H1 (cell line): ENCODE measurements around the gene NAE1. TPM values are rescaled to one million over a fixed set of nuclear protein-coding genes. Genes with fewer than 3 reads are reported as not detected.

ENCODE experiments used
- CTCF ChIA-PET: fragments of 300-600 bp; sonication (Branson Sonifier 250); formaldehyde crosslinking; loops from one replicate; lab custom pipeline; 2021; ENCODE audit not compliant: partially characterized antibody; lab: Charles Lee
- POLR2A ChIA-PET: fragments of 300-600 bp; sonication (Branson Sonifier 250); formaldehyde crosslinking; loops from one replicate; lab custom pipeline; 2021; ENCODE audit warnings: inconsistent platforms; ENCODE audit not compliant: partially characterized antibody; lab: Charles Lee
- DNase-seq, 2 experiments: peaks; one replicate each; pipeline versions ENCODE4 v3.0.0 to v3.0.0-alpha.2; 2010 to 2022; ENCODE audit warnings: low spot score in 2 of 2, low read depth in 1 of 2, mixed read lengths in 1 of 2
- FAIRE-seq: peaks from 2 replicates; lab custom pipeline; 2011; peaks lifted over from hg19 to GRCh38; lab: Jason Lieb, UNC
- H2AFZ ChIP-seq: 2 replicates; pipeline ENCODE4 v1.8.1; 2012; ENCODE audit warnings: low read length, inconsistent platforms
- H2AK5ac ChIP-seq: 2 replicates; pipeline ENCODE4 v1.6.1; 2013; ENCODE audit warnings: low read depth, low read length
- H2BK120ac ChIP-seq: replicated peaks from 2 replicates; pipeline ENCODE3; 2013; ENCODE audit warnings: low read depth, low read length, inconsistent platforms
- H2BK12ac ChIP-seq: 2 replicates; pipeline ENCODE4 v1.6.1; 2013; ENCODE audit warnings: low read depth, low read length
- H2BK15ac ChIP-seq: 2 replicates; pipeline ENCODE4 v1.6.1; 2013; ENCODE audit warnings: low read length
- H2BK20ac ChIP-seq: 2 replicates; pipeline ENCODE4 v1.6.1; 2013; ENCODE audit warnings: low read length
- H2BK5ac ChIP-seq: 2 replicates; pipeline ENCODE4 v1.6.1; 2013; ENCODE audit warnings: low read depth, low read length
- H3K14ac ChIP-seq: 2 replicates; pipeline ENCODE4 v1.6.1; 2013; ENCODE audit warnings: inconsistent platforms; ENCODE audit not compliant: insufficient read length
- H3K18ac ChIP-seq: 2 replicates; pipeline ENCODE4 v1.6.1; 2013; ENCODE audit warnings: low read length; ENCODE audit errors: extremely low read depth
- H3K23ac ChIP-seq: 2 replicates; pipeline ENCODE4 v1.6.1; 2013; ENCODE audit warnings: inconsistent platforms; ENCODE audit not compliant: insufficient read length
- H3K23me2 ChIP-seq: 2 replicates; pipeline ENCODE4 v1.6.1; 2013; ENCODE audit warnings: low read depth, low read length
- H3K27ac ChIP-seq: 2 replicates; pipeline ENCODE4 v1.6.1; 2011; ENCODE audit warnings: low read depth, low read length, inconsistent platforms
- H3K27me3 ChIP-seq, 4 experiments: replicated peaks in 1 of 4; 1 replicate in 1 of 4; 2 replicates in 3 of 4; pipeline versions ENCODE4 v1.6.1 to v1.8.1; 2011 to 2013; ENCODE audit warnings: low read length in 3 of 4, mild to moderate bottlenecking in 3 of 4, inconsistent platforms in 2 of 4, mixed read lengths in 2 of 4, moderate library complexity in 1 of 4; ENCODE audit not compliant: control insufficient read depth in 3 of 4, insufficient read depth in 3 of 4; ENCODE audit errors: extremely low read depth in 1 of 4
- H3K36me3 ChIP-seq, 4 experiments: 2 replicates each; pipeline versions ENCODE4 v1.6.1 to v1.8.1; 2011 to 2013; ENCODE audit warnings: mild to moderate bottlenecking in 4 of 4, low read length in 3 of 4, moderate library complexity in 2 of 4, control low read depth in 1 of 4, inconsistent platforms in 1 of 4; ENCODE audit not compliant: insufficient read depth in 4 of 4, control insufficient read depth in 2 of 4
- H3K4ac ChIP-seq: replicated peaks from 2 replicates; pipeline ENCODE3; 2013; ENCODE audit warnings: low read length, low read depth, mixed read lengths, inconsistent platforms; ENCODE audit not compliant: insufficient read length
- H3K4me1 ChIP-seq, 4 experiments: replicated peaks in 1 of 4; 1 replicate in 1 of 4; 2 replicates in 3 of 4; pipeline versions ENCODE4 v1.6.1 to v1.8.1; 2011 to 2013; ENCODE audit warnings: low read length in 3 of 4, inconsistent platforms in 2 of 4, mixed read lengths in 1 of 4; ENCODE audit not compliant: insufficient read depth in 4 of 4, control insufficient read depth in 3 of 4
- H3K4me2 ChIP-seq, 2 experiments: 2 replicates each; pipeline versions ENCODE4 v1.6.1 to v1.8.1; 2011 to 2013; ENCODE audit warnings: low read depth in 2 of 2, low read length in 2 of 2, control low read depth in 1 of 2, inconsistent platforms in 1 of 2, mild to moderate bottlenecking in 1 of 2; ENCODE audit not compliant: insufficient read depth in 1 of 2
- H3K4me3 ChIP-seq, 4 experiments: fragments of 200-600, 300-600 bp in 1 of 4; sonication (generic), shearing (Covaris generic), sonication (Bioruptor Twin) in 1 of 4; 2 replicates each; pipeline versions ENCODE4 v1.5.1 to v1.8.1; 2011 to 2016; ENCODE audit warnings: low read length in 4 of 4, low read depth in 3 of 4, control low read depth in 2 of 4, inconsistent platforms in 2 of 4, mild to moderate bottlenecking in 2 of 4, mixed read lengths in 1 of 4, moderate library complexity in 1 of 4; ENCODE audit not compliant: insufficient read depth in 2 of 4; ENCODE audit errors: extremely low read depth in 1 of 4
- H3K56ac ChIP-seq: replicated peaks from 2 replicates; pipeline ENCODE3; 2013; ENCODE audit warnings: low read depth, mild to moderate bottlenecking, mixed read lengths, low read length, inconsistent platforms; ENCODE audit not compliant: insufficient read length
- H3K79me1 ChIP-seq: 2 replicates; pipeline ENCODE4 v1.6.1; 2013; ENCODE audit warnings: low read depth, low read length, control low read depth
- H3K79me2 ChIP-seq, 2 experiments: 2 replicates each; pipeline versions ENCODE4 v1.6.1 to v1.8.1; 2012 to 2013; ENCODE audit warnings: low read length in 2 of 2, mild to moderate bottlenecking in 2 of 2, inconsistent platforms in 1 of 2; ENCODE audit not compliant: insufficient read depth in 2 of 2, control insufficient read depth in 1 of 2
- H3K9ac ChIP-seq, 4 experiments: replicated peaks in 1 of 4; 1 replicate in 1 of 4; 2 replicates in 3 of 4; pipeline versions ENCODE4 v1.6.1 to v1.8.1; 2011 to 2013; ENCODE audit warnings: low read depth in 3 of 4, low read length in 3 of 4, control low read depth in 2 of 4, mild to moderate bottlenecking in 2 of 4, moderate library complexity in 2 of 4, inconsistent platforms in 1 of 4; ENCODE audit errors: extremely low read depth in 1 of 4
- H3K9me3 ChIP-seq, 2 experiments: 2 replicates each; pipeline versions ENCODE4 v1.6.1 to v1.8.1; 2012 to 2013; ENCODE audit warnings: mild to moderate bottlenecking in 2 of 2, moderate library complexity in 2 of 2, control low read depth in 1 of 2, inconsistent platforms in 1 of 2, low read depth in 1 of 2, low read length in 1 of 2, mixed read lengths in 1 of 2; ENCODE audit not compliant: insufficient read depth in 2 of 2
- H4K20me1 ChIP-seq, 2 experiments: replicated peaks in 1 of 2; 2 replicates each; pipeline versions ENCODE3 to v1.8.1; 2011 to 2013; ENCODE audit warnings: inconsistent platforms in 2 of 2, low read length in 2 of 2, mild to moderate bottlenecking in 1 of 2; ENCODE audit not compliant: insufficient read depth in 2 of 2, control insufficient read depth in 1 of 2
- H4K5ac ChIP-seq: 2 replicates; pipeline ENCODE4 v1.6.1; 2013; ENCODE audit warnings: low read length, low read depth, mixed read lengths, inconsistent platforms; ENCODE audit not compliant: insufficient read length
- H4K8ac ChIP-seq: 2 replicates; pipeline ENCODE4 v1.8.0; 2013; ENCODE audit warnings: mild to moderate bottlenecking, moderate library complexity, low read length, inconsistent platforms; ENCODE audit not compliant: insufficient read depth; ENCODE audit errors: extremely low read depth
- H4K91ac ChIP-seq: replicated peaks from 2 replicates; pipeline ENCODE3; 2013; ENCODE audit warnings: low read length, mixed read lengths, inconsistent platforms; ENCODE audit not compliant: insufficient read length
- CEBPB ChIP-seq: IDR thresholded peaks from 2 replicates; pipeline ENCODE4 v1.6.1; 2012; ENCODE audit warnings: low read depth, low read length
- CTBP2 ChIP-seq: IDR thresholded peaks from 2 replicates; pipeline ENCODE4 v1.7.0; 2011; ENCODE audit warnings: borderline replicate concordance, mild to moderate bottlenecking, moderate library complexity, mixed read lengths, low read length; ENCODE audit not compliant: insufficient read depth, insufficient read length
- EP300 ChIP-seq, 2 experiments: IDR thresholded peaks; 1 replicate in 1 of 2; 2 replicates in 1 of 2; pipeline ENCODE4 v1.6.1; 2011 to 2012; ENCODE audit warnings: low read depth in 2 of 2, low read length in 2 of 2, mild to moderate bottlenecking in 2 of 2, borderline replicate concordance in 1 of 2, inconsistent platforms in 1 of 2, moderate library complexity in 1 of 2
- EZH2 ChIP-seq: fragments of 200-600 bp; sonication (generic); IDR thresholded peaks from 2 replicates; pipeline ENCODE4 v1.7.1; 2012; ENCODE audit warnings: low read depth, mild to moderate bottlenecking, moderate library complexity, low read length, inconsistent platforms; ENCODE audit not compliant: severe bottlenecking
- FOSL1 ChIP-seq: IDR thresholded peaks from 2 replicates; pipeline ENCODE4 v1.6.1; 2011; ENCODE audit warnings: mild to moderate bottlenecking, low read depth, low read length, moderate library complexity; ENCODE audit not compliant: insufficient read depth
- HDAC2 ChIP-seq, 2 experiments: fragments of 300-600 bp in 1 of 2; sonication (generic) in 1 of 2; IDR thresholded peaks; 2 replicates each; pipeline ENCODE4 v1.6.1; 2011 to 2012; ENCODE audit warnings: low read depth in 2 of 2, low read length in 2 of 2, mild to moderate bottlenecking in 2 of 2, moderate library complexity in 2 of 2, borderline replicate concordance in 1 of 2, inconsistent platforms in 1 of 2
- JUN ChIP-seq: IDR thresholded peaks from 2 replicates; pipeline ENCODE4 v1.6.1; 2011; ENCODE audit warnings: low read depth, mild to moderate bottlenecking, improper control_type of control experiment, low read length
- MAX ChIP-seq: IDR thresholded peaks from 2 replicates; pipeline ENCODE4 v1.6.1; 2012; ENCODE audit warnings: inconsistent platforms
- NANOG ChIP-seq: IDR thresholded peaks from 2 replicates; pipeline ENCODE4 v1.6.1; 2011; ENCODE audit warnings: low read length, low read depth, mild to moderate bottlenecking, inconsistent platforms; ENCODE audit not compliant: insufficient read depth, poor library complexity, severe bottlenecking
- POLR2AphosphoS5 ChIP-seq: IDR thresholded peaks from 2 replicates; pipeline ENCODE4 v1.6.1; 2011; ENCODE audit warnings: low read depth, low read length
- RAD21 ChIP-seq, 2 experiments: IDR thresholded peaks in 1 of 2; conservative IDR thresholded peaks in 1 of 2; 2 replicates each; pipeline ENCODE4 v1.6.1; 2011; ENCODE audit warnings: low read depth in 2 of 2, low read length in 2 of 2, improper control_type of control experiment in 1 of 2, inconsistent platforms in 1 of 2, mild to moderate bottlenecking in 1 of 2, moderate library complexity in 1 of 2
- RBBP5 ChIP-seq: IDR thresholded peaks from 2 replicates; pipeline ENCODE4 v1.7.1; 2012; ENCODE audit warnings: low read depth, mild to moderate bottlenecking, inconsistent platforms, low read length, moderate library complexity, borderline replicate concordance
- TEAD4 ChIP-seq: IDR thresholded peaks from 2 replicates; pipeline ENCODE4 v1.6.1; 2012; ENCODE audit warnings: low read depth, low read length, inconsistent platforms, mixed read lengths
- WGBS, 2 experiments: shearing (Covaris generic) in 1 of 2; methylation state at CpG; one replicate each; pipeline versions ENCODE4 v1.1.6 to v1.1.7; 2013 to 2015; ENCODE audit warnings: low lambda C conversion rate in 2 of 2, mixed read lengths in 2 of 2, inconsistent platforms in 1 of 2, low coverage in 1 of 2, missing lambda C conversion rate in 1 of 2; ENCODE audit not compliant: insufficient replicate concordance in 2 of 2, insufficient coverage in 1 of 2, insufficient read length in 1 of 2; ENCODE audit errors: extremely low coverage in 1 of 2, missing lambda C conversion rate in 1 of 2; 5-methylcytosine and 5-hydroxymethylcytosine counted together
- polyA plus RNA-seq, 7 experiments: library from polyadenylated mRNA; depleted of rRNA in 3 of 7; stranded (reverse) in 5 of 7; unstranded in 2 of 7; fragments of >200 nt in 5 of 7; fragments of 200-250 nt in 2 of 7; gene quantifications; 1 replicate in 5 of 7; 2 replicates in 1 of 7; 4 replicates in 1 of 7; pipeline versions ENCODE4 v1.2.1 to v1.2.3, GENCODE V29; 2011 to 2013; ENCODE audit warnings: missing spikeins in 2 of 7, mixed read lengths in 2 of 7
- total RNA-seq: library from RNA; stranded (reverse); fragmentation: NEBNext Ultra II Directional; extraction: Animal tissue kit (Norgen Biotek cat#: 25700); gene quantifications from 2 replicates; pipeline ENCODE4 v1.2.1, GENCODE V29; 2021

The NAE1 gene
- total and polyA plus RNA-seq, 2 of the 8 experiments (the other 6 are each of a cell fraction or from before 2014, with no cell fraction given) = 66.6 to 155 TPM

GRCh38 chr16:66787427-66787826, 43.3 kb downstream of the NAE1 start:
- Histone ChIP-seq H3K4ac (no peak overlapping the region), H3K27me3 (no peaks in the 10 kb centered on the region), H2AK5ac (no peak overlapping the region), H2BK12ac (no peak overlapping the region), H4K8ac (no peak overlapping the region), H4K5ac (no peak overlapping the region), H3K18ac (no peak overlapping the region), H3K79me1 (no peaks in the 10 kb centered on the region), H2BK120ac (no peak overlapping the region), H2BK5ac (no peak overlapping the region), H3K9ac (no peak overlapping the region), H3K4me2 (no peak overlapping the region), H3K9me3 (no peaks in the 10 kb centered on the region), H3K4me3 (no peak overlapping the region), H3K56ac (no peak overlapping the region), H3K36me3 (no peaks in the 10 kb centered on the region), H3K23ac (no peak overlapping the region), H3K27ac (no peak overlapping the region), H2BK15ac (no peak overlapping the region), H4K91ac (no peak overlapping the region), H2AFZ (no peak overlapping the region), H3K79me2 (no peaks in the 10 kb centered on the region), H3K4me1 (no peaks in the 10 kb centered on the region), H3K14ac (no peak overlapping the region), H2BK20ac (no peak overlapping the region), H3K23me2 (no peaks in the 10 kb centered on the region), H4K20me1 (no peaks in the 10 kb centered on the region)
- no peak for FAIRE-seq
- WGBS, 2 experiments = 92% methylated on average over 2 of the region's 2 CpGs; no CpG with 5 or more reads in 1 of the 2 experiments
- CTCF ChIA-PET = no interaction called here
- POLR2A ChIA-PET = no interaction called here
- DNase-seq = no peak
- TF ChIP-seq MAX (no peak), CTBP2 (no peak), EZH2 (no peak), POLR2AphosphoS5 (no peak), NANOG (no peak), CEBPB (no peak), JUN (no peak), RBBP5 (no peak), EP300 (IDR thresholded peaks at IDR 0.05; ENCODE audit: borderline replicate concordance in 1 of 2, low read depth in 2 of 2, low read length in 2 of 2) (no peak), RAD21 (IDR thresholded peaks at IDR 0.05 in 1 of 2, conservative IDR thresholded peaks at IDR 0.05 in 1 of 2; ENCODE audit: low read depth in 2 of 2, low read length in 2 of 2) (no peak), HDAC2 (IDR thresholded peaks at IDR 0.05; ENCODE audit: borderline replicate concordance in 1 of 2, low read depth in 2 of 2, low read length in 2 of 2) (no peak), FOSL1 (no peak), TEAD4 (no peak)
